PC-3 (cell line): ENCODE results near the gene ERBB4. TPM values are rescaled to one million over a fixed set of nuclear protein-coding genes. Genes with fewer than 3 reads are reported as not detected.

Source experiments
- ATAC-seq: fragments of 200-7000 bp; cut with Tn5 transposase; 2 replicates; pipeline ENCODE4 v1.9.1; 2020; ENCODE audit warnings: mild to moderate bottlenecking, moderate library complexity
- BruUV-seq: library from RNA; stranded (reverse); fragments of 400-500 nt; replicated peaks from 2 replicates; lab custom pipeline; 2021; lab: Mats Ljungman, UMichigan
- CTCF ChIA-PET: fragments of 300-600 bp; sonication (Branson Sonifier 250); formaldehyde crosslinking; loops from one replicate; lab custom pipeline; 2022; ENCODE audit warnings: antibody characterized with exemption; lab: Charles Lee
- POLR2A ChIA-PET: fragments of 300-600 bp; sonication (Branson Sonifier 250); formaldehyde crosslinking; loops from one replicate; lab custom pipeline; 2022; ENCODE audit warnings: antibody characterized with exemption; ENCODE audit not compliant: unreplicated experiment; lab: Charles Lee
- DNase-seq: peaks from one replicate; pipeline ENCODE4 v3.0.0-alpha.2; 2015
- H2AFZ ChIP-seq: fragments of 300-600 bp; sonication (generic); 2 replicates; pipeline ENCODE4 v1.6.0; 2016; ENCODE audit warnings: antibody characterized with exemption, low read length
- H3F3A ChIP-seq: fragments of 300-600 bp; sonication (generic); one replicate; pipeline ENCODE4 v1.6.0; 2017; ENCODE audit warnings: antibody characterized with exemption, low read length, control low read depth, mild to moderate bottlenecking; ENCODE audit not compliant: unreplicated experiment
- H3K27ac ChIP-seq: fragments of 300-600 bp; sonication (generic); 2 replicates; pipeline ENCODE4 v1.5.1; 2016; ENCODE audit warnings: mild to moderate bottlenecking, low read length
- H3K27me3 ChIP-seq: fragments of 300-600 bp; sonication (generic); 2 replicates; pipeline ENCODE4 v1.6.1; 2016; ENCODE audit warnings: low read length, mixed read lengths
- H3K36me3 ChIP-seq: fragments of 300-600 bp; sonication (generic); 2 replicates; pipeline ENCODE4 v1.6.1; 2016; ENCODE audit warnings: low read depth, mixed run types, low read length, mixed read lengths
- H3K4me1 ChIP-seq: fragments of 300-600 bp; sonication (generic); 2 replicates; pipeline ENCODE4 v1.5.1; 2016; ENCODE audit warnings: low read length; ENCODE audit not compliant: insufficient read depth
- H3K4me2 ChIP-seq: fragments of 300-600 bp; sonication (generic); 2 replicates; pipeline ENCODE4 v1.6.0; 2016; ENCODE audit warnings: low read length
- H3K4me3 ChIP-seq: fragments of 300-600 bp; sonication (generic); 2 replicates; pipeline ENCODE4 v1.5.1; 2016; ENCODE audit warnings: mild to moderate bottlenecking, low read length, mixed read lengths
- H3K79me2 ChIP-seq: fragments of 300-600 bp; sonication (generic); 2 replicates; pipeline ENCODE4 v1.6.1; 2017; ENCODE audit warnings: low read length, mixed read lengths
- H3K9ac ChIP-seq: fragments of 300-600 bp; sonication (generic); 2 replicates; pipeline ENCODE4 v1.6.0; 2016; ENCODE audit warnings: mild to moderate bottlenecking, low read length
- H3K9me2 ChIP-seq: fragments of 300-600 bp; sonication (generic); replicated peaks from 2 replicates; pipeline ENCODE4 v1.6.1; 2016; ENCODE audit warnings: mixed run types, low read length, mixed read lengths
- H3K9me3 ChIP-seq: fragments of 300-600 bp; sonication (generic); 2 replicates; pipeline ENCODE4 v1.6.1; 2016; ENCODE audit warnings: low read length, mixed read lengths
- H4K20me1 ChIP-seq: fragments of 300-600 bp; sonication (generic); 2 replicates; pipeline ENCODE4 v1.6.1; 2016; ENCODE audit warnings: low read length, mixed read lengths
- CTCF ChIP-seq: fragments of 300-600 bp; sonication (generic); conservative IDR thresholded peaks from 2 replicates; pipeline ENCODE4 v1.5.1; 2017; ENCODE audit warnings: antibody characterized with exemption, low read depth, mild to moderate bottlenecking, low read length
- EZH2 ChIP-seq: fragments of 300-600 bp; sonication (generic); IDR thresholded peaks from one replicate; pipeline ENCODE4 v1.6.1; 2017; ENCODE audit warnings: antibody characterized with exemption, mild to moderate bottlenecking, low read length; ENCODE audit not compliant: unreplicated experiment
- EZH2phosphoT487 ChIP-seq: fragments of 300-600 bp; sonication (generic); IDR thresholded peaks from 2 replicates; pipeline ENCODE4 v1.6.1; 2018; ENCODE audit warnings: mild to moderate bottlenecking, antibody characterized with exemption, low read length, borderline replicate concordance
- intact Hi-C: fragments of 100-400 bp; cut with micrococcal nuclease; formaldehyde crosslinking; loops from 2 replicates; pipeline ENCODE4 v1.9.0; 2023
- total RNA-seq: library from RNA; depleted of rRNA; stranded (reverse); fragments of >200 nt; gene quantifications from 2 replicates; pipeline ENCODE4 v1.2.3, GENCODE V29; 2014

ERBB4 gene
- total RNA-seq, 1 experiment from 2014 or later, result under 0.01 TPM

- CTCF ChIA-PET, result no interaction called here
- Histone ChIP-seq H3K9me2 (no peaks in the 10 kb centered on the region), H3K4me3 (no peak overlapping the region), H3K4me1 (no peaks in the 10 kb centered on the region), H3K79me2 (no peaks in the 10 kb centered on the region), H4K20me1 (no peaks in the 10 kb centered on the region), H3K9ac (no peak overlapping the region), H3K4me2 (no peak overlapping the region), H3K27me3 (no peaks in the 10 kb centered on the region), H2AFZ (no peak overlapping the region), H3K36me3 (no peaks in the 10 kb centered on the region), H3K9me3 (no peaks in the 10 kb centered on the region), H3F3A (no peaks in the 10 kb centered on the region), H3K27ac (no peak overlapping the region)
- intact Hi-C loops, result no loop called here
- POLR2A ChIA-PET, result no interaction called here
- BruUV-seq, result no TSS peak
- DNase-seq (no peak), ATAC-seq (no peak)
- TF ChIP-seq CTCF, result no peak
Observed at GRCh38 chr2:211729433-211729832, 809.2 kb downstream of the ERBB4 start.

GRCh38 chr2:211724933-211725332, 813.7 kb downstream of the ERBB4 start:
- TF ChIP-seq EZH2phosphoT487 (no peak), CTCF (no peak), EZH2 (no peak)
- ChIA-PET CTCF (interaction anchor here (0.6 kb wide), 1 partner anchor 122 kb away, joined by 5 read pairs; no protein-coding TSS in a partner anchor), POLR2A (no interaction called here)

GRCh38 chr2:211723398-211723797, 815.2 kb downstream of the ERBB4 start:
- Histone ChIP-seq H4K20me1 (no peaks in the 10 kb centered on the region), H3F3A (no peaks in the 10 kb centered on the region), H3K9ac (no peak overlapping the region), H2AFZ (no peak overlapping the region), H3K27me3 (no peaks in the 10 kb centered on the region), H3K9me3 (no peaks in the 10 kb centered on the region), H3K36me3 (no peaks in the 10 kb centered on the region), H3K9me2 (no peaks in the 10 kb centered on the region), H3K27ac (no peak overlapping the region), H3K4me3 (no peak overlapping the region), H3K4me1 (no peaks in the 10 kb centered on the region), H3K4me2 (no peak overlapping the region), H3K79me2 (no peaks in the 10 kb centered on the region)
- ATAC-seq, result no peak
- BruUV-seq, result no TSS peak
- DNase-seq, result no peak
- POLR2A ChIA-PET, result no interaction called here
- TF ChIP-seq EZH2phosphoT487 (no peak), CTCF (no peak)
- CTCF ChIA-PET, result no interaction called here
- intact Hi-C loops, result no loop called here

More at GRCh38 chr2:211724933-211725332, 813.7 kb downstream of the ERBB4 start:
- Histone ChIP-seq H3K4me3 (no peak overlapping the region), H3K4me1 (no peaks in the 10 kb centered on the region), H3K4me2 (no peak overlapping the region), H3K9me3 (no peaks in the 10 kb centered on the region), H3K27me3 (no peaks in the 10 kb centered on the region), H3K9ac (no peak overlapping the region), H3K9me2 (no peaks in the 10 kb centered on the region), H4K20me1 (no peaks in the 10 kb centered on the region), H3K36me3 (no peaks in the 10 kb centered on the region), H3K79me2 (no peaks in the 10 kb centered on the region), H3K27ac (no peak overlapping the region), H2AFZ (no peak overlapping the region), H3F3A (no peaks in the 10 kb centered on the region)
- intact Hi-C loops, result no loop called here
- ATAC-seq, result no peak
- BruUV-seq, result no TSS peak
- no peak for DNase-seq
